VCaP (cell line): ENCODE results near the gene GRK7.
A peak's percentile ranks its signal among the peaks of the same experiment; 100 is the strongest.
"Not testable (repeated sequence)": the region's sequence is repeated elsewhere in the genome, so short reads cannot be mapped to it uniquely, and the experiment has no call there.

Experiments used
- H3K27ac ChIP-seq: fragments of 450-650 bp; 2 replicates; pipeline ENCODE4 v1.5.1; 2017
- CTCF ChIP-seq: fragments of 450-650 bp; conservative IDR thresholded peaks from 2 replicates; pipeline ENCODE4 v1.5.1; 2017; ENCODE audit warnings: mild to moderate bottlenecking, moderate library complexity

GRK7 gene

GRCh38 chr3:141784531-141784930 lies 21.3 kb downstream of the GRK7 start:
- no peak for TF ChIP-seq CTCF
- H3K27ac ChIP-seq, result no peak overlapping the region

GRCh38 chr3:141788149-141788548 lies 24.9 kb downstream of the GRK7 start:
- H3K27ac ChIP-seq, result no peak overlapping the region
- no peak for TF ChIP-seq CTCF

GRCh38 chr3:141788750-141789149 lies 25.5 kb downstream of the GRK7 start:
- H3K27ac ChIP-seq, result not testable (repeated sequence)

- no peak for TF ChIP-seq CTCF
- H3K27ac ChIP-seq, result no peak overlapping the region
These were observed 26.1 kb downstream of the GRK7 start for GRCh38 chr3:141789281-141789680.

GRCh38 chr3:141790171-141790570 lies 27.0 kb downstream of the GRK7 start:
- no peak for TF ChIP-seq CTCF
- no peak overlapping the region for H3K27ac ChIP-seq

GRCh38 chr3:141792495-141792894 lies 29.3 kb downstream of the GRK7 start:
- no peak overlapping the region for H3K27ac ChIP-seq
- no peak for TF ChIP-seq CTCF

GRCh38 chr3:141793476-141794260 lies 30.5 kb downstream of the GRK7 start:
- no peak for TF ChIP-seq CTCF
- no peak overlapping the region for H3K27ac ChIP-seq

- H3K27ac ChIP-seq, result peak overlapping the region; percentile 98; the same call in 1 of the 2 replicates
- TF ChIP-seq CTCF, result no peak
These were observed 32.1 kb downstream of the GRK7 start for GRCh38 chr3:141795276-141795675.
